ENCODE data around the gene ACR. TPM values are rescaled to one million over a fixed set of nuclear protein-coding genes. Genes with fewer than 3 reads are reported as not detected.

The ACR gene
- total and polyA plus RNA-seq, 2 of the 8 experiments (the other 6 are each of a cell fraction or from before 2014, with no cell fraction given): 0.56 TPM; not detected in 1

DNA sequence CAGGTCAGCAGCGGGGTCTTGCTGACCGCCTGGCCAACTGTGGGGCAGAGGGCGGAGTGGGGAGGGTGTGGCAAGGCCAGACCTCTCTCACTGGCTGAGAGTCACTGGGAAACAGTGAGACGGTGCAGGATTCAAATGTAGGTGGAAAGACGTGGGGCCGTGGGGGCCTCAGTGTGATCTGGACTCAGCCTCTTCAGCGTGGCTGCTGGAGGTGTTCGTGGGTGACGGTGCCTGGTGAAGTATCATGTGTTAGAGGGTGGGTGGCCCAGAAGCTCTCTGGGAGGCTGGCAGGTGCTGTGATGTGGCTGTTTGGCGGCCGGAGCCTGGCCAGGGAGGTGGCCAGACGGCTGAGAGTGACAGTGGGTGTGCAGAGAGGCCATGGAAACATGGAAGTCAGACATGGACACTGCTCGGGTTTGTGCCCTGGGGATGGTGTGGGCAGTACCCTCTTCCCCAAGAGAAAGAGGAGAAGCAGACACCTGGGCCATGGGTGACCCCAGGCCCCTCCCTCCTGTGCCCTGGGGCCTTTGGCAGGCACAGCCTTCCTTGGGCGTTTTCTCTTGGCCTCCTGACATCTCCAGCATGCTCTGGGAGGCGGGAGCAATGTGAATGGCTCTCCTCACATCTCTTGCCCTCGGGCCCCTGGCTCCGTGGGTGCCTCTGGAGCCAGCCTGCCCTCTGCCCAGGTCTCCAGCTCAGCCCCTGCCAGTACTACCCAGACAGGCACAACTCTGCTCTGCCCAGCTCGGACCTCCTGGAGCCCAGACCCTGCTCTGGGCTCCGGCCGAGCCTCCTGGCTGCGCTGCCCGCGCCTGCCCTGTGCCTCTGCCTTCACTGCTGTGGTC lies 10.1 kb upstream of the ACR start (continued):
- TF ChIP-seq CBX8 (IDR thresholded peaks at IDR 0.05; ENCODE audit: borderline replicate concordance, low read depth, low read length) (no peak), ASH2L (IDR thresholded peaks at IDR 0.05; ENCODE audit: low read length) (no peak), SAP30 (IDR thresholded peaks at IDR 0.05; ENCODE audit: insufficient read depth, insufficient replicate concordance, low read length) (no peak)

All from H1 (cell line).